Measurements from ENCODE around the gene APLP2.
"Not testable (repeated sequence)": the region's sequence is repeated elsewhere in the genome, so short reads cannot be mapped to it uniquely, and the experiment has no call there.

APLP2 gene

DNA sequence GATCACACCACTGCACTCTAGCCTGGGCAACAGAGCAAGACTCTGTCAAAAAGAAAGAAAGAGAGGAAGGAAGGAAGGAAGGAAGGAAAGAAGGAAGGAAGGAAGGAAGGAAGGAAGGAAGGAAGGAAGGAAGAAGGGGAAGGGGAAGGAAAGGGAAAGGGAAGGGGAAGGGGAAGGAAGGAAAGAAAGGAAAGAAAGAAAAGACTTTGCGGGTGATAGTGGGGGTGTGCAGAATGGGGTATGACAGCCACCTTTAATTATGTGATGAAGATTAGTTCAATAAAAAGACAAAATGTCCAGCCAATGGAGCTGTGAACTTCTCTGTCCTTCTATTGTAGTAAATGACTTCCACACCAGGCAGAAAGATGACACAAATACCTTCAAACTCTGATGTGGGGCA lies 8.7 kb upstream of the APLP2 start:
- no peak for DNase-seq

GRCh38 chr11:130062026-130062425 lies 7.7 kb upstream of the APLP2 start:
- DNase-seq = no peak

DNA sequence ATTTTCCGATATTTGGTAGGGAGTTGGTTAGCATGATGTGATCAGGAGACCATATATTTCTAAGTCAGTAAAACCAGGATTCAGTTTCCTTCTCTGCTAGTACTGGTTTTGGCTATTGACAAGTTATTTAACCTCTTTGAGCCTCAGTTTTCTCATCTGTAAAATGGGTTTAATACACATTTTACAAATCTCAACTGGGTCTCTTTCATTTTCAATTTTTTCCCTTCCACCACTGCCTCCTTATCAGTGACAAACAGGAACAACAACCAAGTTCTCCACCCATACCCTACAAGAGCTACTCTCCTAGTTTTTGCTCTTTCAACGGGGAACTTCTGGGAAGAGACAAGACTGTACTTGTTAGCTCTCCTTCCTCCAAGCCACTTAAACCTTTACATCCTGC lies 6.2 kb upstream of the APLP2 start:
- DNase-seq = no peak

DNA sequence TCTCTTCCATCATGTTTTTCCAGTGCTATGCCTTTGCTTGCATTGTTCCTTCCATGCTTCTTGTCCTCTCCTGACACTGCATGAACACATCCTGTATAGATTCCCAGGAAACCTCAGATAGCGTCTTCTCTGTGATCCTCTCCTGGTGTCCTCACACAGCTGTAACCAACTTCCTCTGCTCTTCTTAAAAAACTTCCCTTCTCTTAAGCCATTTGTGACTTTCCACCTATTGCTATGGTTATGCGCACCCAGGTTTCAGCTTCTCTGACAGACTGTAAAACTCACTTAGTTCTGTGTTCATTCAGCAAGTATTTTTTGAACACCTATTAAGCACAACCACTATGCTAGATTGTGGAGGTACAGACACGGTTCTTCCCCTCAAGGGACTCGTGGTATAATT lies 5.1 kb upstream of the APLP2 start:
- DNase-seq = no peak

- DNase-seq = no peak
Observed at GRCh38 chr11:130066338-130066737, 3.4 kb upstream of the APLP2 start.

DNA sequence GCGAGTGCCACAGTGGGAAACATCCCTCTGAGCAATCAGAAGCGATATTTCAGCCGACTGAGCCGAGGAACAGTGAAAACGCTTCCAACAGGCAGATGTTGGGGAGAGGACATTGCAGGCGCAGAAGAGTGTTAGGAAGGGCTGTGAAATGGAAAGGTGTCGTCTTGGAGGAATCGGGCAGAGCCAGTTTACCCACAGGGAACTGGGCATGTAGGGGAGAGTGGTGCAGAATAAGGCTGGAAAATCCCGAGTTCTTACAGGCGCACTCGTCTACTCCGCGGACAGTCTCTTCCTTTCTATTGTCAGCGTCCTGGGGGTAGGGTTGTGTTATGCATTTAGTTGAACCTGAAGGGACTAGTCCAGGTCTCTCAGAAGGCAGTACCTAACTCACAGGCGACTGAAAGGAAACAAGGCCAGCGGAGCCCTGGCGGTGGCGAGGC lies 1.1 kb upstream of the APLP2 start:
- no peak for DNase-seq

DNA sequence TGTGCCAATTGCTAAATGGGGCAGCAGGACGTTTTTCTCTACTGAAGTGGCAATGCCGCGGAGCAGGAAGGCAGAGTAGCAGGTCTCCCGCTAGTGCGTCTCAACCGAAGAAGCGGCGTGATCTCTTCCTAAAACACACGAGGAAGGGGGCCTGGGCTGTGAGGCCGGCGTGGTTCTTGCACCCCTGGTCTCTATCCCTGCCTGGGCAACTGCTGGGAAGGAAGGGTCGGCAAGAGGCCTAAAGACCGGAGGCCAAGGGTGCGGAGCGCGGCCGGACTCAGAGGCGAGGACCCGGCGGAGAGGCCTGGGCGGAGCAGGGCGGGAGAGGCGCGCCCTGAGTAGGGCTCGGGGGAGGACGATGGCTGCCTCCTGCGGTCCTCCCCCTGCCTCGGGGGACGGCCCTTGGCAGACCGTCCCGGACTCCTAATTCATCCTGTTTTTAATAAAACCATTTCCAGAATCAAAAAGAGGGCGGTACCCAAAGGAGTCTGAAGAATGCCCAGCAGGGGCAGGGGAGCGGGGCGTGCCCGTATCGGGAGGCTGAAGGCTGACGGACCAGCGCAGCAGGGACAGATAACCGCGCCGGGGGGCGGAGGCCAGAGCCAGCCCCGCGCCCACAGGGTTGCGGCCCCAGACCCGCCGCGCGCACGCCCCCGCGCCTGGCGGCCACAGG lies 572 bp upstream of the APLP2 start:
- peak; percentile 35 for DNase-seq

GRCh38 chr11:130070109-130070845 lies 583 bp downstream of the APLP2 start:
- no peak for DNase-seq

GRCh38 chr11:130070846-130071200 lies 1.1 kb downstream of the APLP2 start:
- no peak for DNase-seq

DNA sequence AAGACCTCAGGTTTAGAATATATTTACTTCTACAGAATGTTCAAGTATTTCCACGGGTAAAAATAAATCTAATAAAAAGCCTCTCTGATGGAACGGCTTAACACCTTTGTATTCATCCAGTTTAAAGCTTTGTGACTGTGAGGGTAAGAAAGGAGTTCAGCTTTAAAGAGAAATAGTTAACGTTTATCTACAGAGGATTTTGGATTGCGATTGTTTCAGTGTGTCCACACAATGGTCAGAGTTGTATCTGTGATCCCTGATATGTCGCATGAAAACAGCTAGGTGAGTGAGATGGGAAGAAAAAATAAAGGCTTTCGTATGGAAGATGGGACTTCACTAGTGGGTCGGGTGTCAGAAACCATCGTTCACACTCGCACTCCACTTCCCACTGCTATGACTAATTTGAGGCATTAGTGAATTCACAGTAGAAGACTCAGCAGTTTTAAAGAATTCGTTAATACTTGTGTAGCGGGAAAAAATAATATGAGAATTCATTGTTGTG lies 1.6 kb downstream of the APLP2 start:
- DNase-seq = no peak

GRCh38 chr11:130074736-130075135 lies 5.0 kb downstream of the APLP2 start:
- no peak for DNase-seq

DNA sequence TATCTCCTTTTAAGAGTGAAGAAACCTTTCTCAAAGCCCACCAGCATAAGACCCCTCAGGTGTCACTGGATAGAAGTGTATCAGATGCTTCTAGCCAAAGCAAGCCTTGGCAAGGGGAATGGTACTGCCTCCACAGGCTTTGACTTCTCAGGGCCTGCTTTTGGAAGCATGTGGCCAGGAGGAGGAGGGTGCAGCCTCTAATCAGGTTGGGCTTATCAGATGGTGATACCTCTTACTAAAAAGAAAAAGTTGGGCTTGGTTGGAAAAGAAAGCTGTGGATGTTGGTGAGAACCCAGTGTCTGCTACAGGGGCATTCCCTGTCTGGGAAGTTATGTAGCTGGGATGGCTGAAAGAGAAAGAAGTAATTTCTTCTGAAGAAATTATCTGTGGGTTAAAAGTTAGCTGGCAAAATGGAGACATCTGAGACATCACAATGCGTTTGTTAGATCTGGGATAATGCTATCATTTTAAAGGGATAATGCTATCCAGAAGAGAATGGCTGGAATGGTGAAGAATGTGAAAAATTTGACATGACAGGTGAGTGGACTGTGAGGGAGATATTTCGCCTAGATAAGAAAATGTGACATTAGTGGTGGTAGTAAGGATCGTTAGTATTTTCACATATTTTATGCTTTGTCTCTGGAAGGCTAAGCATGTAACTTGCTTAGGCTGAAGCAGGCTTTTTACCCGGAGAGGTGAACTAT lies 7.2 kb downstream of the APLP2 start:
- DNase-seq = no peak

DNA sequence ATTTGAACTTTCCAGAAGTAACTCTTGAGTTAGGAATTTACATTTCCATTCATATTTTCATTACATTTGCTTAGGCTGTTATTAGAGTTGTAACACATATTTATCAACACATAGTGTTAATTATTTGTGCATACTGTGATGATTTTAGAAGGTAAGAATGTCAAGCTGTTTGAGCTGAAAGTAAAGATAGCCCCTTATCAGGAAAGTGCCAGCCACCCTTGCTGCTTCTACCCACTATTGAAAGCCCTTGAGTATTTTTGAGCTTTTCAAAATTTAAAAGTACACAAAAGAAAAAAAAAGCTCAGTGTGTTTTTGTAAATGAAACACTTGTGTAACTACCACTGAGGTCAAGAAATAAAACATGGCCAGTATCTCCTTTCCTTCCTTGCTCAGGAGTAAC lies 8.0 kb downstream of the APLP2 start:
- DNase-seq = no peak

- no peak for DNase-seq
Observed at GRCh38 chr11:130078080-130078479, 8.4 kb downstream of the APLP2 start.

- no peak for DNase-seq
Observed at GRCh38 chr11:130085671-130086290, 16.1 kb downstream of the APLP2 start.

- DNase-seq = no peak
Observed at GRCh38 chr11:130086669-130087068, 17.0 kb downstream of the APLP2 start.

DNA sequence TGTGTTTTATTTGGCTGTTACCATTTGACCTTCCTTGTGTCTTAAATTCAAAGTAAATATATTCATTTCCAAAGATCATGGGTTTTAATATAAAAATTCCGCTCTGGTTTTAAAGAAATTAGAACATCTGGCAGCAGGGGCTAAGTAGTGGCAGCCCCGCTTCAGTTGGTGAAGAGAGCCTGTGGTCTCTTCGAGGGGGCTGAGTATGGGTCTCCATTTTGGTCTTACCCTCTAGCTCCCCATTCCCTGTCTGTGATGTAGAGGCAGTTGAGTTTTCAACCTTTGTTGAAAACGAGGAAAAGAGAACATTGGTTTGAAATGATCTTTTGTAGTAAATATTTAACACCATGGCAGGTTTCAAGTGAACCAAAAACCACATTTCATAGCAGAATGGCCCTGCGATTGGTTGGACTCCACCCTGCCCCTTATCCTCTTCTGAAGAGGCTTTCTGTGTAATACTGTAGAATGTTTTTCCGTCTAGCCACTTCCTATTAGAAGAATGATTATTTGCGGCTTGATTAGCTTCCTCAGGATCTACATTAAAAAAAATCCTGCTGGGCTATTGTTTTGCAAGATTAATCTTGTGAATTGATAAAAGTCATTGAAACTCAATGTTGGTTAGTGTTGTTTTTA lies 17.7 kb downstream of the APLP2 start:
- DNase-seq = no peak

DNA sequence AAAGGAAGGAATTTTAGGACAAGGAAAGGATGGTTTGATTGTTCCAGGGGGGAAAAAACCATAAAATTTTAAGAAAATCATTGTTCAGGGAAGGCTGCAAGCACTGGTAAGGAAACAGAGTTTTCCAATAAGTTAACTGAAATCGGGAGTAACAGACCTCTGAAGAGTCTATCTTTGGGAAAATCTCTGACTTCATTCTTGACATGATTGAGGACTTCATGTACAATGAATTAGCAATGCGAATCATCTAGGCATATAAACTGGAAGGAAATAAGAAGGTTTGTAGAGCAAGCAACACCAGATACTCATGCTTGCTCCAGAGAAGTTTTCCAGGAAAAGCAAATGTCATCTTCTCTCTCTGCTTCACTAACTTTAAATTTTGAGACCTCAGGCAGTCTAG lies 18.5 kb downstream of the APLP2 start:
- no peak for DNase-seq

DNA sequence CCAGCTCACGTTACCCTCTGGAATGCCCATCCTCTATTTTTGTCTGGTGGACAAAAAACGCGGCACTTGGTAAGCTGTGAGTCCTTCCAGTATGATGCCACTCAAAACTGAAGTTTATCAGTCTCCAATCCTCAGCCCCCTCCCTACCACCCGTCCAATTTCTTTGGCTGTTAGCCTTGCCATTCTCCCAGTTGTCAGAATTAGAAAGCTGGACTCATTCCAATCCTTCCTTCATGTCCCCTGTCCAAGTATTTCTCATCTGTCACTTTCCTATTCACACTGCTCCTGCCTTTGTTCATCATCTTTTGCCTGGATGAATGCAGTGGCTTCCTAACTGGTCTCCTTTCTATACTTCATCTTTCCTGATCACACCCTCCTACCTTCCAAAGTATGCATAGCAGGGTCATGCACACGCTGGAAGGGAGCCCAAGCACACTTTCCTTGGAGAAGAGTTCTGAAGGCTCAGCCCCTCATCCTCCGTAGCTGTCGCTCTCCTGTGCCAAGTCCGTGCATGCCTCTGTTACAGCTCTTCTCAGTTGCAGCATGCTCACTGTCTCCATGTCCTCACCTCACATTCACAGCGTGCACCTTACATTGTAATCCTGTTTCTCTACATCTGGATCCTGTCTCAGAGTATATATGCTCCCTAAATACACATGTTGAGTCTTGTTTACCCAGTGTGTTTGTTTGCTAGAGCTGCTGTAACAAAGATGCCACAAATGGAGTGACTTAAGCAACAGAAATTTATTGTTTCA lies 19.4 kb downstream of the APLP2 start:
- no peak for DNase-seq

GRCh38 chr11:130089674-130090073 lies 20.0 kb downstream of the APLP2 start:
- no peak for DNase-seq

GRCh38 chr11:130090517-130090916 lies 20.8 kb downstream of the APLP2 start:
- not testable (repeated sequence) for DNase-seq

- not testable (repeated sequence) for DNase-seq
Observed at GRCh38 chr11:130091169-130091568, 21.5 kb downstream of the APLP2 start.
